Measurements from ENCODE around the gene ACP4.

GRCh38 chr19:50770888-50771287 lies 19.3 kb upstream of the ACP4 start:
- TF ChIP-seq CTCF (IDR thresholded peaks at IDR 0.05), result no peak
- TF ChIP-seq POLR2A (IDR thresholded peaks at IDR 0.05), result no peak
